B cell (primary cell): Measurements from ENCODE around the gene WAC.

Experiments
- CTCF ChIP-seq: fragments of 200-600 bp; IDR thresholded peaks from one replicate; pipeline ENCODE4 v1.8.0; 2022; ENCODE audit warnings: antibody characterized with exemption, mild to moderate bottlenecking
- EZH2 ChIP-seq: IDR thresholded peaks from 2 replicates; pipeline ENCODE4 v1.6.1; 2012; ENCODE audit warnings: borderline replicate concordance, low read depth, mild to moderate bottlenecking, moderate library complexity, low read length; ENCODE audit not compliant: insufficient read depth, poor library complexity, severe bottlenecking

- no peak for TF ChIP-seq CTCF
- TF ChIP-seq EZH2: no peak
Measured at GRCh38 chr10:28637346-28637745, 104.4 kb downstream of the WAC start.
